Mesenchymal stem cell (in vitro differentiated cells and primary cell): Measurements from ENCODE around the gene ANKRD27.

ENCODE experiments used
- DNase-seq: peaks from one replicate; pipeline ENCODE4 v3.0.0-alpha.2; 2013
- H2AFZ ChIP-seq: one replicate; pipeline ENCODE4 v1.6.1; 2013; ENCODE audit warnings: low read depth, mild to moderate bottlenecking, control low read depth, inconsistent platforms, low read length, moderate library complexity
- H2AK5ac ChIP-seq: 2 replicates; pipeline ENCODE4 v1.6.1; 2013; ENCODE audit warnings: low read length, moderate library complexity, mild to moderate bottlenecking, inconsistent platforms; ENCODE audit not compliant: severe bottlenecking
- H2BK120ac ChIP-seq: one replicate; pipeline ENCODE4 v1.6.1; 2013; ENCODE audit warnings: low read depth, mild to moderate bottlenecking, inconsistent platforms, low read length, moderate library complexity
- H2BK12ac ChIP-seq, 2 experiments: one replicate each; pipeline ENCODE4 v1.6.1; 2013; ENCODE audit warnings: inconsistent platforms in 2 of 2, low read length in 2 of 2, mild to moderate bottlenecking in 2 of 2, moderate library complexity in 2 of 2, control low read depth in 1 of 2
- H2BK15ac ChIP-seq: one replicate; pipeline ENCODE4 v1.6.1; 2013; ENCODE audit warnings: mild to moderate bottlenecking, low read depth, inconsistent platforms; ENCODE audit not compliant: poor library complexity, severe bottlenecking
- H2BK5ac ChIP-seq: 2 replicates; pipeline ENCODE4 v1.6.1; 2013; ENCODE audit warnings: low read depth, mild to moderate bottlenecking, low read length, control low read depth, inconsistent platforms; ENCODE audit not compliant: poor library complexity, severe bottlenecking
- H3K14ac ChIP-seq, 2 experiments: one replicate each; pipeline ENCODE4 v1.6.1; 2013; ENCODE audit warnings: inconsistent platforms in 2 of 2, low read length in 2 of 2, control low read depth in 1 of 2, mild to moderate bottlenecking in 1 of 2, moderate library complexity in 1 of 2
- H3K18ac ChIP-seq, 2 experiments: one replicate each; pipeline ENCODE4 v1.6.1; 2013; ENCODE audit warnings: inconsistent platforms in 2 of 2, low read length in 2 of 2, control low read depth in 1 of 2, low read depth in 1 of 2, mild to moderate bottlenecking in 1 of 2
- H3K23ac ChIP-seq, 2 experiments: one replicate each; pipeline ENCODE4 v1.6.1; 2013; ENCODE audit warnings: inconsistent platforms in 2 of 2, low read length in 2 of 2, mild to moderate bottlenecking in 2 of 2, moderate library complexity in 2 of 2, control low read depth in 1 of 2
- H3K27ac ChIP-seq: 2 replicates; pipeline ENCODE4 v1.5.1; 2013; ENCODE audit warnings: mild to moderate bottlenecking, moderate library complexity, low read length, control low read depth, inconsistent platforms; ENCODE audit not compliant: poor library complexity, severe bottlenecking
- H3K27me3 ChIP-seq, 2 experiments: 2 replicates each; pipeline versions ENCODE4 v1.6.1 to v1.7.0; 2013; ENCODE audit warnings: low read length in 2 of 2, mild to moderate bottlenecking in 2 of 2, moderate library complexity in 2 of 2, control low read depth in 1 of 2, inconsistent platforms in 1 of 2; ENCODE audit not compliant: control insufficient read depth in 1 of 2, insufficient read depth in 1 of 2
- H3K36me3 ChIP-seq, 2 experiments: 2 replicates each; pipeline versions ENCODE4 v1.6.1 to v1.7.0; 2013; ENCODE audit warnings: low read length in 2 of 2, control low read depth in 1 of 2, inconsistent platforms in 1 of 2, low read depth in 1 of 2, mild to moderate bottlenecking in 1 of 2; ENCODE audit not compliant: insufficient read depth in 2 of 2, control insufficient read depth in 1 of 2
- H3K4ac ChIP-seq, 2 experiments: one replicate each; pipeline ENCODE4 v1.6.1; 2013; ENCODE audit warnings: inconsistent platforms in 2 of 2, low read length in 2 of 2, mild to moderate bottlenecking in 2 of 2, moderate library complexity in 2 of 2, control low read depth in 1 of 2, low read depth in 1 of 2
- H3K4me1 ChIP-seq: 2 replicates; pipeline ENCODE4 v1.6.1; 2013; ENCODE audit warnings: low read depth, low read length, control low read depth; ENCODE audit not compliant: control insufficient read depth, insufficient read depth
- H3K4me2 ChIP-seq: 2 replicates; pipeline ENCODE4 v1.6.1; 2013; ENCODE audit warnings: low read length, mild to moderate bottlenecking, inconsistent platforms; ENCODE audit not compliant: poor library complexity, severe bottlenecking
- H3K4me3 ChIP-seq, 2 experiments: 2 replicates each; pipeline versions ENCODE4 v1.5.1 to v1.7.0; 2013; ENCODE audit warnings: low read length in 2 of 2, mild to moderate bottlenecking in 2 of 2, control low read depth in 1 of 2, low read depth in 1 of 2; ENCODE audit not compliant: insufficient read depth in 1 of 2
- H3K79me1 ChIP-seq: replicated peaks from 2 replicates; pipeline ENCODE4 v1.6.1; 2013; ENCODE audit warnings: mild to moderate bottlenecking, control low read depth, low read length, inconsistent platforms; ENCODE audit not compliant: poor library complexity, severe bottlenecking
- H3K9ac ChIP-seq: 2 replicates; pipeline ENCODE4 v1.7.0; 2013; ENCODE audit warnings: mild to moderate bottlenecking, low read length, moderate library complexity
- H3K9me3 ChIP-seq: 2 replicates; pipeline ENCODE4 v1.7.0; 2013; ENCODE audit warnings: mild to moderate bottlenecking, low read length; ENCODE audit not compliant: control insufficient read depth
- H4K8ac ChIP-seq: one replicate; pipeline ENCODE4 v1.6.1; 2013; ENCODE audit warnings: inconsistent platforms, mild to moderate bottlenecking, low read length, moderate library complexity
- H4K91ac ChIP-seq: one replicate; pipeline ENCODE4 v1.6.1; 2013; ENCODE audit warnings: mild to moderate bottlenecking, low read length, inconsistent platforms
- WGBS: methylation state at CpG from one replicate; pipeline ENCODE4 v1.1.7; 2013; ENCODE audit warnings: mixed read lengths; 5-methylcytosine and 5-hydroxymethylcytosine counted together

ANKRD27 gene

DNA sequence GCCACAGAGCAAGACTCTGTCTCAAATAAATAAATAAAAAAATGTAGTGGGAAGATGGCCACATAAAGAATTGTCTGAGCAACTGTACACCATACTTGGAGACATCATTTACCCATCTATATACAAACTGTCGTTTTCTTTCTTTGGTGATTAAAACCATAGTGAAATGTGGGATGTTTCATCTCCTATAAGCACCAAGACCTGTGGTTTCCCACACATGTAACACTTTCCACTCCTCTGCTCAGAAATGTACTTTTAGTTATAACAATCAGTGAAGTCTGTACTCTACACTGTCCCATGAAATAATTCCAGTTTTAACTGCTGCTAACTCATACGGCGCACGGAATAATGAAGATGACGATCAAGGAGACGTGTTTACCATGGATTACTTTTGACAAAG, 75.7 kb downstream of the ANKRD27 start:
- no peak overlapping the region for H3K27ac ChIP-seq
- H3K14ac ChIP-seq, result no peak overlapping the region
- no peak overlapping the region for H3K4ac ChIP-seq
- H4K91ac ChIP-seq, result no peak overlapping the region
- no peaks in the 10 kb centered on the region for H3K4me1 ChIP-seq
- H3K9ac ChIP-seq, result no peak overlapping the region
- H2AFZ ChIP-seq, result no peak overlapping the region
- DNase-seq, result no peak
- H3K9me3 ChIP-seq, result no peaks in the 10 kb centered on the region
- no peak overlapping the region for H2BK120ac ChIP-seq
- 100% methylated on average over 5 of the region's 6 CpGs for WGBS
- H3K27me3 ChIP-seq, result no peaks in the 10 kb centered on the region
- H2BK5ac ChIP-seq, result no peak overlapping the region
- no peak overlapping the region for H3K4me2 ChIP-seq
- H3K23ac ChIP-seq, result no peak overlapping the region
- H2AK5ac ChIP-seq, result no peak overlapping the region
- H3K4me3 ChIP-seq, result no peak overlapping the region
- H3K36me3 ChIP-seq, result peaks cover 41 to 89% of the 10 kb centered on the region in 2 experiments
- peaks cover 2% of the 10 kb centered on the region for H3K79me1 ChIP-seq
- H2BK12ac ChIP-seq, result no peak overlapping the region
- H4K8ac ChIP-seq, result no peak overlapping the region
- H3K18ac ChIP-seq, result no peak overlapping the region
- H2BK15ac ChIP-seq, result no peak overlapping the region

GRCh38 chr19:32598022-32598421, 77.0 kb downstream of the ANKRD27 start:
- no peak overlapping the region for H4K91ac ChIP-seq
- DNase-seq, result no peak
- no peak overlapping the region for H3K18ac ChIP-seq
- no peak overlapping the region for H2AFZ ChIP-seq
- H3K27ac ChIP-seq, result no peak overlapping the region
- H3K4me1 ChIP-seq, result no peaks in the 10 kb centered on the region
- no peak overlapping the region for H2BK12ac ChIP-seq
- H3K4me2 ChIP-seq, result no peak overlapping the region
- no peak overlapping the region for H3K9ac ChIP-seq
- no peak overlapping the region for H3K4ac ChIP-seq
- H2BK5ac ChIP-seq, result no peak overlapping the region
- 93% methylated on average over 11 of the region's 11 CpGs for WGBS
- H3K23ac ChIP-seq, result no peak overlapping the region
- no peak overlapping the region for H3K14ac ChIP-seq
- no peak overlapping the region for H4K8ac ChIP-seq
- H3K27me3 ChIP-seq, result no peaks in the 10 kb centered on the region
- no peak overlapping the region for H3K4me3 ChIP-seq
- peaks cover 2% of the 10 kb centered on the region for H3K79me1 ChIP-seq
- no peak overlapping the region for H2BK120ac ChIP-seq
- no peaks in the 10 kb centered on the region for H3K9me3 ChIP-seq
- peaks cover 38 to 87% of the 10 kb centered on the region in 2 experiments for H3K36me3 ChIP-seq
- H2AK5ac ChIP-seq, result no peak overlapping the region
- H2BK15ac ChIP-seq, result no peak overlapping the region

DNA sequence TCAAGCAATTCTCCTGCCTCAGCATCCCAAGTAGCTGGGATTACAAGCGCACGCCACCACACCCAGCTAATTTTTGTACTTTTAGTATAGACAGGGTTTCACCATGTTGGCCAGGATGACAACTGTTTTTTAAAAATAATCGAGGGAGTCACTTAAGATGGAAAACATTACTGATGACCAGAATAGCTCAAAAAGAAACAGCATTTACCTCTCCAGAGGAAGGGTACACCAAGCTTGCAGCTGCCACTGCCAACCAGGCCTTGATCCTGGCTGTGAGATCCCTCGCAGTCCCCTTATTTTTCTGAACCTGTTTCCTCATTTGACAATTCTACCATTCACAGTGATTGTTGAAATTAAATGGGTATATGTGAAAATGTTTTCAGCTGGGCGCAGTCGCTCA, 79.5 kb downstream of the ANKRD27 start:
- no peak overlapping the region for H3K23ac ChIP-seq
- H3K4ac ChIP-seq, result no peak overlapping the region
- H3K27me3 ChIP-seq, result no peaks in the 10 kb centered on the region
- no peaks in the 10 kb centered on the region for H3K4me1 ChIP-seq
- H2AK5ac ChIP-seq, result no peak overlapping the region
- H3K79me1 ChIP-seq, result peaks cover 2% of the 10 kb centered on the region
- H2BK15ac ChIP-seq, result no peak overlapping the region
- no peaks in the 10 kb centered on the region for H3K9me3 ChIP-seq
- no peak overlapping the region for H3K18ac ChIP-seq
- DNase-seq, result no peak
- H3K4me3 ChIP-seq, result no peak overlapping the region
- no peak overlapping the region for H2BK120ac ChIP-seq
- no peak overlapping the region for H3K9ac ChIP-seq
- H2AFZ ChIP-seq, result no peak overlapping the region
- no peak overlapping the region for H3K27ac ChIP-seq
- H4K8ac ChIP-seq, result no peak overlapping the region
- no peak overlapping the region for H3K14ac ChIP-seq
- H4K91ac ChIP-seq, result no peak overlapping the region
- H3K4me2 ChIP-seq, result no peak overlapping the region
- peaks cover 29 to 72% of the 10 kb centered on the region in 2 experiments for H3K36me3 ChIP-seq
- no peak overlapping the region for H2BK5ac ChIP-seq
- no peak overlapping the region for H2BK12ac ChIP-seq
- 97% methylated on average over 4 of the region's 6 CpGs for WGBS

DNA sequence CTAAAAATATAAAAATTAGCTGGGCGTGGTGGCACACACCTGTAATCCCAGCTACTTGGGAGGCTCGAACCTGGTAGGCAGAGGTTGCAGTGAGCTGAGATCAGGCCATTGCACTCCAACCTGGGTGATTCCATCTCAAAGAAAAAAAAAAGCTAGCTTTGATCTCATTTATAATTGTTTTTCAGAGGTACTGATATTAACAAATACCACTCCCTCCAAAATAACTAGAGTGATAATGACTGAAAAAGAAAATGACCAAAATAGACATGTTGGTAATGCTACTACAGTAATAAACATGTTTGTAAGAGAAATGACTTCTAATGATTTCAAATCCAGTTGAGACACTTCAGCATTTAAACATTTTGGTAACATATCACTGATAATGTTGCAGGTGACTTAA, 81.0 kb downstream of the ANKRD27 start:
- Histone ChIP-seq H3K4ac (no peak overlapping the region), H2BK120ac (no peak overlapping the region), H3K27ac (no peak overlapping the region), H2AK5ac (no peak overlapping the region), H3K9ac (no peak overlapping the region), H3K79me1 (peaks cover 2% of the 10 kb centered on the region), H2BK5ac (no peak overlapping the region), H3K4me3 (no peak overlapping the region), H2AFZ (no peak overlapping the region), H3K36me3 (peaks cover 28 to 59% of the 10 kb centered on the region in 2 experiments), H3K4me1 (no peaks in the 10 kb centered on the region), H3K14ac (no peak overlapping the region), H3K9me3 (no peaks in the 10 kb centered on the region), H2BK15ac (no peak overlapping the region), H2BK12ac (no peak overlapping the region), H3K18ac (no peak overlapping the region), H4K91ac (no peak overlapping the region), H3K23ac (no peak overlapping the region), H3K4me2 (no peak overlapping the region), H3K27me3 (no peaks in the 10 kb centered on the region), H4K8ac (no peak overlapping the region)
- no peak for DNase-seq
- 95% methylated on average over 2 of the region's 2 CpGs for WGBS
